Right atrium auricular region (tissue), 2 donors: ENCODE data around the gene MAP4K3. TPM values are rescaled to one million over a fixed set of nuclear protein-coding genes. Genes with fewer than 3 reads are reported as not detected.

ENCODE experiments used
- DNase-seq: peaks from one replicate; pipeline ENCODE4 v3.0.0-alpha.2; 2019; ENCODE audit warnings: low spot score
- H3K27ac ChIP-seq, 2 donors: fragments of 200-600 bp; sonication (generic); 1 replicate in 1 of 2; 2 replicates in 1 of 2; pipeline ENCODE4 v1.5.1; 2016 to 2019
- H3K27me3 ChIP-seq, 2 donors: fragments of 200-600 bp; sonication (generic); one replicate each; pipeline versions ENCODE4 v1.5.1 to v1.6.0; 2017 to 2019
- H3K36me3 ChIP-seq: fragments of 200-600 bp; sonication (generic); one replicate; pipeline ENCODE4 v1.5.1; 2016
- H3K4me1 ChIP-seq, 2 donors: fragments of 200-600 bp; sonication (generic); one replicate each; pipeline versions ENCODE4 v1.5.1 to v1.6.0; 2017 to 2019
- H3K4me3 ChIP-seq, 2 donors: fragments of 200-600 bp; sonication (generic); 1 replicate in 1 of 2; 2 replicates in 1 of 2; pipeline ENCODE4 v1.5.1; 2017 to 2019; ENCODE audit warnings: mild to moderate bottlenecking in 1 of 2, moderate library complexity in 1 of 2
- H3K9me3 ChIP-seq, 2 donors: fragments of 200-600 bp; sonication (generic); one replicate each; pipeline ENCODE4 v1.5.1; 2019
- total RNA-seq, 2 donors: library from RNA; depleted of rRNA; stranded (reverse); fragments of >200 nt; gene quantifications; one replicate each; pipeline ENCODE4 v1.1.0, GENCODE V29; 2016
- TF ChIP-seq, protein P1 (sequence below), 2 donors: fragments of 200-600 bp; sonication (generic); IDR thresholded peaks; one replicate each; pipeline ENCODE4 v1.5.1; 2019; ENCODE audit warnings: antibody characterized with exemption in 2 of 2

MAP4K3 gene
- total RNA-seq, 2 donors from 2014 or later = 26.2 to 28.9 TPM

DNA sequence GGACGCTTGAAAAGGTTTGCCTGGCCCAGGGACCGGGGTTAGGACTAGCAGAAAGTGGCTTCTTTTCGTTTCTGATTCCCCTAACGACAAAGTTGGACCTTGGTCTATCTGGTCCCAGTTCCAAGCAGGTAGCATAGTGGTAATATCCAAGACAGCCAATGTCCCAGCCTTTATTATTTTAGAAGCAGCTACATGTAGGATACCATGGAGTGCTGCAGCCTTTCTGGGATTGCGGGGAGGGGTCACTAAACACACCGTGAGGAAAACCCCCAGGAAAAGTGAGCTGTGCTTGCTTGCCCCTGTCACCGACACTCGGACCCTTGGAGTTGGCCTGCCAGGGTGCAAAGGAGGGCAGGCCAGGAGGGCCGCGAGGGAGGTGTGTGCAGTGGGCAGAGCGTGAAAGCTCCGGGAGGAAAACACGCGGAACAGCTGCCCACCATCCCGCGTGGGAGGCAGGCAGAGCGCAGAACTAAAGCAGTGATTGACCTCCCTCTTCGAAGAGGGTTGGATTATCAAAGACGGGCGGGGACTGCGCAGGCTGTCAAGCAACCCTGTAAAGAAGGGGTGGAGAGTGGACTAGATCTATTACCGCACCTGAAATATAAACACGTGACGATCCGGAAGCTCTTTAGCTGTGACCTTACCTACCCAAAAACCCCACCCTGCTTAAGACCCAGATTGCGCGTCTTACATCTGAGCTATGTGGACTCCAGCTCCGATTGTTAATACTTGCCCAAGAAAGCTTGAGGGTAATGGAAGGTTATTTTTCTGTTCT is 624 bp upstream of the MAP4K3 start:
- no peaks in the 10 kb centered on the region for H3K36me3 ChIP-seq
- no peaks in the 10 kb centered on the region for H3K27me3 ChIP-seq
- H3K9me3 ChIP-seq = no peaks in the 10 kb centered on the region
- peaks cover 0 to 46% of the 10 kb centered on the region in 2 donors for H3K4me1 ChIP-seq
- TF ChIP-seq, protein P1, sequence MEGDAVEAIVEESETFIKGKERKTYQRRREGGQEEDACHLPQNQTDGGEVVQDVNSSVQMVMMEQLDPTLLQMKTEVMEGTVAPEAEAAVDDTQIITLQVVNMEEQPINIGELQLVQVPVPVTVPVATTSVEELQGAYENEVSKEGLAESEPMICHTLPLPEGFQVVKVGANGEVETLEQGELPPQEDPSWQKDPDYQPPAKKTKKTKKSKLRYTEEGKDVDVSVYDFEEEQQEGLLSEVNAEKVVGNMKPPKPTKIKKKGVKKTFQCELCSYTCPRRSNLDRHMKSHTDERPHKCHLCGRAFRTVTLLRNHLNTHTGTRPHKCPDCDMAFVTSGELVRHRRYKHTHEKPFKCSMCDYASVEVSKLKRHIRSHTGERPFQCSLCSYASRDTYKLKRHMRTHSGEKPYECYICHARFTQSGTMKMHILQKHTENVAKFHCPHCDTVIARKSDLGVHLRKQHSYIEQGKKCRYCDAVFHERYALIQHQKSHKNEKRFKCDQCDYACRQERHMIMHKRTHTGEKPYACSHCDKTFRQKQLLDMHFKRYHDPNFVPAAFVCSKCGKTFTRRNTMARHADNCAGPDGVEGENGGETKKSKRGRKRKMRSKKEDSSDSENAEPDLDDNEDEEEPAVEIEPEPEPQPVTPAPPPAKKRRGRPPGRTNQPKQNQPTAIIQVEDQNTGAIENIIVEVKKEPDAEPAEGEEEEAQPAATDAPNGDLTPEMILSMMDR (IDR thresholded peaks at IDR 0.05) = no peak
- peak overlapping the region; percentile 80 to 96 for H3K4me3 ChIP-seq
- no peak for DNase-seq
- H3K27ac ChIP-seq = peak overlapping the region; percentile 98

DNA sequence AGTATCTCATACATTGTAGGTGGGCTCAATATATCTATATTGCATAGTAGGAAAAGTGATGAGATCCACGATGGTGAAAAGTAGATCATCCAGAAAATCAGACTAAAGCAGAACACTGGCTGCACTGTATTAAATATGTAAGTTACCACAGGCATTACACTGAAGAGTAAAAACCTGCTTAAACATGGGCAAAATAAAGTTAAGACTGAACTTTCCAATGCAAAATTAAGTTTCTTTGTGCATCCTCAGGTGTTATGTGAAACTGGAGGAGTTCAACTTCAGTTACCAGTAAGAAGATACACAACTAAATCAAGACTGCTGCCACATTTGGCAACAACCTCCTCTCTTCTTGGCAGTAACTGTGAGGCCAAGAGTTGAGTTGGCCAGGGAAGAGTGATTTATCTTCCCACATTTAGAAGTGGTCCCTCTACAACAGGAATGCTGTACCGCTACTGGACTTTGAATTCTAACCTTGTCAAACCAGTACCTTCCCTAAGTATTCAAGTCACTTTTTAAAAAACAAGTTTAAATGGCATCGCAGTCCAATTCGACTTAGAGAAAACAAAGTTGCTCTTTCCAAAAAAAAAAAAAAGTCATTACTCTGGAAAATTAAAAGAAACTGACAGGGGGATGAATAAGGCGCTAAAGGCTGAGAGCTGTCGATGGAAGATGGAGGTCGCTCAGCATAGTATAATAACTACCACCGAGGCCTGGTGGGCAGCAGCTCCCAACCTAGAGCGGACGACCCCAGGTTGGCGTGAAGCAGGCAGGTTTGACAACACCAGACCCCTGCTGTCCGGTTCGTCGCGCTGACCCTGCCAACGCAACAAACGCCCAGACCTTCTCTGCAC is 1.1 kb downstream of the MAP4K3 start:
- TF ChIP-seq, protein P1 (IDR thresholded peaks at IDR 0.05) = no peak

DNA sequence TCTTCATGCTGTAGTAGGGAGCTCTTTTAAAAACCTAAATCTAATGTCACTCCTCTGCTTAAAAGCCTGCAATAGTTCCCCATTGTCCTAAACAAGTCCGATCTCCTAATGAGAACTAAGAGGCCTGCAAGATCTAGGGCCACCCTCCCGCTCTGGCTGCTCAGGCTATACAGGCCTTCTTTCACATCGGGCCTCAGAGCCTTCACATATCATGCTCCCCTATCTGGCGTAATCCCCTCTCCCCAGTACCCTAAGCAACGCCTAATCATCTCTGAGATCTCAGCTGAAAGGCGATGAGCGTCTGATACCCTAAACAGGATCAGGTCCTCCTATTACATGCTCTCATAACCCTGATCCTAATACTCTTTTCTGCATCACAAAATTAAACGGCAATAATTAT is 1.9 kb downstream of the MAP4K3 start:
- DNase-seq = no peak
- H3K4me1 ChIP-seq = peaks cover 0 to 69% of the 10 kb centered on the region in 2 donors
- peak overlapping the region; percentile 98 for H3K27ac ChIP-seq
- no peaks in the 10 kb centered on the region for H3K27me3 ChIP-seq
- H3K9me3 ChIP-seq = no peaks in the 10 kb centered on the region
- H3K4me3 ChIP-seq = peak overlapping the region; percentile 80 to 96
- TF ChIP-seq, protein P1 (IDR thresholded peaks at IDR 0.05) = no peak
- no peaks in the 10 kb centered on the region for H3K36me3 ChIP-seq

More for the DNA sequence above, 1.1 kb downstream of the MAP4K3 start:
- Histone ChIP-seq H3K27me3 (no peaks in the 10 kb centered on the region), H3K4me1 (peaks cover 0 to 64% of the 10 kb centered on the region in 2 donors), H3K36me3 (no peaks in the 10 kb centered on the region), H3K27ac (peak overlapping the region; percentile 98), H3K9me3 (no peaks in the 10 kb centered on the region), H3K4me3 (peak overlapping the region; percentile 80 to 96)
- DNase-seq = peak; percentile 59

DNA sequence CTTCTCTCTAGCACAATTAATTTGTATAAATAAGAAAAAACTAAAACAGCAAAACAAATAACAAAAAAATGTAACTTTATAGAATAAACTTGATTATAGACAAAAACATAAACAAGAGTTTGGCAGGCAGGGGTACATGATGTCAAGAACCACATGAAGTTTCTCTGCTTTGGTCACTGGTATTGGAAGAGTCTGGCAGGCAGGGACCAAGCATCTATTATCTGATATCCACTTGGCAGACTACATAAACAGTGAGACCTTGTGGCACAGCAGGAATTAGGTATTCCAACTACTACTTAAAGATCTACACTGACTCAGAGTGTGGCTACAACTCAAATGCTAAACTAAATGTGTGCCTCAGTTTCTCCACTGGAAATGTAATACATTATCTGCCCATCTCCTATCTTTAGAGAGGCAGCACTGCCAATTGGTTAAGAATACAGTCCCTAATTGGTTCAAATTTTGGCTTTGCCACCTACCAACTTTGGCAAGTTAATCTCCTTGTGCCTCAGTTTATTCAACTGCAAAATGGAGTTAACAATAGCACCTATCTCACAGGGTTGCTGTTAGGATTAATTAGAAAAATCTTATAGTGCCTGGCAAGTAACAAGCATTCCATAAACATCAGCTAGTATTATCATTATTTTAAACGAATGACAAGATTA is 2.7 kb downstream of the MAP4K3 start:
- peak overlapping the region; percentile 98 for H3K27ac ChIP-seq

DNA sequence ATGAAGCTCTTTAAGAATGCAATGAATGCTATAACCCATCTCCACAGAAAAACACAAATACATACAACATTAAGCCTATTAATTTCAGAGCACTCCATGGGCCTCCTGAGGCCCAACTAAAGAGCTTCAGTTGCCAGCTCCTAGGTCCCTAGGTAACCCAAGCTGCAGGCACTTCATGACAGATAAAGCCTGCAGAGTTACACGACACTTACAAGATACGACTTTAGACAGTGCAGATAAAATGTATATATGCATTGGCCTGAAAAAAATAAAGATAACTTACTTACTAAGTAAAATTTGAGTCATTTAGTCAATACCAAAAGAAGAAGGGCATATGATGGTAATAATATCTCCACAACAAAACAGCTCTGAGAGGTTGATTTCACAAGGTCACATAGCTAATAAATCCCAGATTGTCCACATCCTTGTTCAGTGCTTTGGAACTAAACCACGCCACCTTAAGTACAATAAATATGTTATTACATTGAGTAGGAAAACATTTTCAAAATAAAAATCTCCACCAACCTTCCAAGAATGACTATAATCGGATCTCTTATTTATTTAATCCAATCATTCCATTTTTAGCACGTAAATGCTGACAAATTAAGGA is 3.4 kb downstream of the MAP4K3 start:
- Histone ChIP-seq H3K27ac (peak overlapping the region in 1 of 2 donors; percentile 98), H3K27me3 (no peaks in the 10 kb centered on the region), H3K4me1 (peaks cover 0 to 60% of the 10 kb centered on the region in 2 donors), H3K9me3 (no peaks in the 10 kb centered on the region), H3K4me3 (no peak overlapping the region), H3K36me3 (no peaks in the 10 kb centered on the region)
- DNase-seq = no peak
- TF ChIP-seq, protein P1 (IDR thresholded peaks at IDR 0.05) = no peak

More for the DNA sequence above, 2.7 kb downstream of the MAP4K3 start:
- Histone ChIP-seq H3K27me3 (no peaks in the 10 kb centered on the region), H3K4me3 (peak overlapping the region in 1 of 2 donors; percentile 96), H3K36me3 (no peaks in the 10 kb centered on the region), H3K4me1 (peaks cover 0 to 67% of the 10 kb centered on the region in 2 donors), H3K9me3 (no peaks in the 10 kb centered on the region)
- TF ChIP-seq, protein P1 (IDR thresholded peaks at IDR 0.05) = no peak
- no peak for DNase-seq
